Stimulated activated CD4-positive, alpha-beta T cell treated with anti-CD3 and anti-CD28 coated beads, TNF-alpha, amount 100 ng/mL, for 1 hour (primary cell): ENCODE data around the gene KLKB1.

ENCODE experiments used
- DNase-seq, 3 donors: peaks; one replicate each; pipeline ENCODE4 v3.0.0-alpha.2; 2020; ENCODE audit warnings: low read depth in 3 of 3, low spot score in 1 of 3

The KLKB1 gene

GRCh38 chr4:186304866-186305505 is 77.7 kb downstream of the KLKB1 start:
- DNase-seq: no peak

GRCh38 chr4:186307497-186307896 is 80.2 kb downstream of the KLKB1 start:
- no peak for DNase-seq

DNA sequence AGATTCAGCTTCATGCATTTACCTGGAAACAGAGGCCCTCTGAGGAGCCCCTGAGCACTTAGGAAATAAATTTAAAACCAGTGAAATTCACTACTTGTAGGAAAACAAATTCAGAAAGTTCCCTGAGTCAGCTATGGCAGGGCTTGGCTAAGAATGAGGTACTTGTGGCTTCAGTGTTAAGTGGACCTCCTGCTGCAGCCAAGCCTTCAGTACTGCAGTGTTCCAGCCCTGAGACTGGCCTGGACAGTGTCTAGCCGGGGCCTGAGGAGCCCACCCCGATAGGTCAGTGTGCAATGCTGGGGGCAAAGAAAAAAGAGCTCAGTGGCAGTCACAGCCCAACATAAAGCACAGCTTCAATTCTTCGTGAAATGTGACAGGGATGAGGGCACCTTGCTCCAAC is 80.6 kb downstream of the KLKB1 start:
- no peak for DNase-seq
